ENCODE measurements around the gene ZDHHC3. TPM values are rescaled to one million over a fixed set of nuclear protein-coding genes. Genes with fewer than 3 reads are reported as not detected.

ZDHHC3 gene
- polyA plus RNA-seq, 12 donors = 38.6 to 62.5 (median 50.4) TPM; not detected in 1

DNA sequence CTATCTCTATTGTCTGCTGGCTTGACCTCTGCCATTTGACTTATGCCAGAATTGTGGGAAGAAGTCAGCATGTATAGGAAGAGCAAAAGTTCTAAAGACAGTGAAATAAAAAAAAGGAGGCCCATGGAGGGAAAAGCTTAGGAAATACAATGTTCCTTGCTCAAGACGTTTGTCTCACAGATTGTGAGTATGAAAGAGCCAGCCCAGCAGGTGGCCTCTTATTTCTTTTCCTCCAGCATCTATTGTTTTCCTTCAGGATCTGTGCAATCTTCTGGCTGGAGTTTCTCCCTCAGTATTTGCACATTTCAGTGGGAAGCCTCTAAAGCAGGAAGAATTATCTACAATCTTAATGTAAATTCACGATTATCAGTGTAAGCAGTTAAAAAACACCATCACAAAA, 43.7 kb downstream of the ZDHHC3 start:
- DNase-seq = no peak

DNA sequence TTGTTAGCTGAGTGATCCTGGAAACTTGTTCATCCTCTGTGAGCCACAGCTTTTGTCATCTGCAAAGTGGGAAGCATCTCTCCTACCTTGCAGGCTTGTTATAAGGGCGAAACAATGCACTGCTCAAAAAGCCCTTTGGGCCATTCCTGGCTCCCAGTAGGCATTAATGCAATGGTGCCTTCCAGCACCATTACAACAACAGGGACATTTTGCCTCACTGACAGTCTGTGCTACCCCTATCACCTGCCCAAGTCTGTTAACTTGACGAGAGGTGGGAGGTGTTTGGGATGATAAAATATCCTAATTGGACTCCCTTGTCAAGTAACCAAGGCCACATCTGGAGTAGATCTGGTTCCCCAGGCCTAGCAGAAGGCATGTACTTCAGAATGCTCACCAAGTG, 44.2 kb downstream of the ZDHHC3 start:
- no peak for DNase-seq

- DNase-seq = no peak
These were observed 45.1 kb downstream of the ZDHHC3 start for GRCh38 chr3:44930911-44931310.

DNA sequence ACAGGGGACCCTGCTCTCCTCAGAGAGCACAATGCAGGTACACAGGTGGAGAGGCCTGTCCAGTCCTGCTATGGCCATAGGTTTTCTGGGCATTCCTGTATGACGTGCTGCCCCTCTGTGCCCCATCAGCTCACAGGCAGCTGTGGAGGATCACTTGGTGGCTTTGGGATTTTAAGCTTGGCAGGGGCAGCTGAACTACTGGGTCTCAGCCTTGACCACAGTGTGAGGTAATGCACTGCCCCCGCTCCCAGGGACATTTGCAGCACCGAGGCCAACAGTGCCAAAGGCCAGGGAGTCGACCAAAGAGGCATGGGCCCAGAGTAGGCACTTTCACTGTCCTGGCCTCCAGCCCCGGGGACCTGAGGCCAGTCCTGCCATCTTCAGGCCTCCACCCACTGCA, 46.2 kb downstream of the ZDHHC3 start:
- no peak for DNase-seq

DNA sequence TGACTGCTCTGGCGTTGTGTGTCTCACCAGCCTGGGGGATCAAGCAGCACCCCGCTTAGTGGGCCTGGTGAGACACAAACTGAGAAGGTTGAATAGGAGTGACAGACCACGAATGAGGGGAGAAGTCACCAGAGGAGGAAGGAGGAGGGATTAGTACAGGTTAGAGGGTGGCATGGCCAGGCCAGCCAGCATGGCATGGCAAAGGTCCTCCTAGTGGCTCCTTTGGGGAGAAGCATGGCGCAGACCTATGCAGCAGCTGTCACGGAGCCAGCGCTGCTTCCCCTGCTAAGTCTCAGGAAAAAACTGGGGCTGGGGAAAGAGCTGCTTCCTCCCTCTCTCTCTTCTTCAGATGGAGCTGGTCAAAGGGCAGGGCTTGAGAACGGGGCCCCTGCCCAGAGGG, 48.6 kb downstream of the ZDHHC3 start:
- DNase-seq = no peak

GRCh38 chr3:44926921-44927320, 49.1 kb downstream of the ZDHHC3 start:
- no peak for DNase-seq

GRCh38 chr3:44926172-44926571, 49.8 kb downstream of the ZDHHC3 start:
- DNase-seq = no peak

DNA sequence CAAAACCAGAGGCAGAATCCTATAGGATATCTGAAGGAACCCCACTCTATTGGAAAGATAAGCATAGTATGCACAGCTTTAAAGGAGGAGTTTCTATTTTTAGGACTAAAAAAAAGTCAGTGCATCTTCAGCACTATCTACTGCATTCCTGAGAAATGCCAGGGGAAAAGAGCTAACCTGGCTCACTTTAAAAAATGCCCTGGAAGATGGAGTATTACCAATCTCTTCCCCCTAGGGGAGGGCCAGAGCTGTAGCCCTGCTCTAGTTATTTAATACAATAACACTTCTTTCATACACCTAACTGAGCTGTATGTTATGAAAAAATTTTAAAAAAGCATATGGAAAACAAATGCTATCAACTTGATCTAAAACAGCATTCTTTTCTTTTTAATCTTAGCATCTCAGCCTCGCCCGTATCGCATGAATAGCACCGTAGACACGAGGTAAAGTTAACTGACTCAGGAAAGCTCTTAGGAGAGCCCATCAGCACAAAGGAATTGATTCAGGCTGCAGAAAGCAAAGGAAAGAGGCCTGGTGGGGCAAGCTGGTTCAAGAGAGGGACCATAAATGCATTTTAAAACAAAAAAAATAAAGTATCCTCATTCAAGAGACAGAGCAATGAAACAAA, 51.4 kb downstream of the ZDHHC3 start:
- no peak for DNase-seq

DNA sequence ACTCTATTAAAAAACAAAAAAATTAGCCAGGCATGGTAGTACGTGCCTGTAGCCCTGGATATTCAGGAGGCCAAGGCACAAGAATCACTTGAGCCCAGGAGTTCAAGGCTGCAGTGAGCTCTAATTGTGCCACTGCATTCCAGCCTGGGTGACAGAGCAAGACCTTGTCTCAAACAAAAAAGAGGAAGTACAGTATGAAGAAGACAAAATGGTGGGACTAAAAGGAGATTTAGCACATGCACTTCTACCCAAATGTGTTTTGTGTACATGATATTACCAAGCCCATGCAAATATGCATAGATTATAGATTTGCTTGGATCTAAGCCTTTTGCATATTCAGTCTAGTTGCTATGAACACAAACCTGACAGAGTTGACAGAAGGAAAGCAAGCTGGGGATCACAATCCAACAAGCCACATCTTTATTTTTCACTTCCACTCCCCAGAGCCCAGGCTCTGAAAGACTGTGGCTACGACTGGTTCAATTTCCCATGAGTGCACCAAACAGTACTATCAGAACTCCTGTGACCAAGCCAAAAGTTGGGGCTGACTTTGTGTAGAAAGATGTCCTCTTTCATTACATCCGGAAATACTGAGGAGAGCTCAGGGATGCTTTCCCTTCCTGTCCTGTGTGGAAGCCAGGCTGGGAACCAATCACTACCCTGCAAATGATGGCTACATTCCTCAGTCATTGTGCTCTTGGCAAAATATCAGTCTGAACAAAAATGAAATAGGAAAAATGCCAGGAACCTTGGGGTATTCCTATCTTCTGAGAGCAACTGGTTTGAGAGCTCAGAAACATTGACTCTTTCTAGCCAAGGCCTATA, 52.1 kb downstream of the ZDHHC3 start:
- DNase-seq = no peak

- no peak for DNase-seq
These were observed 55.9 kb downstream of the ZDHHC3 start for GRCh38 chr3:44920081-44920480.

DNA sequence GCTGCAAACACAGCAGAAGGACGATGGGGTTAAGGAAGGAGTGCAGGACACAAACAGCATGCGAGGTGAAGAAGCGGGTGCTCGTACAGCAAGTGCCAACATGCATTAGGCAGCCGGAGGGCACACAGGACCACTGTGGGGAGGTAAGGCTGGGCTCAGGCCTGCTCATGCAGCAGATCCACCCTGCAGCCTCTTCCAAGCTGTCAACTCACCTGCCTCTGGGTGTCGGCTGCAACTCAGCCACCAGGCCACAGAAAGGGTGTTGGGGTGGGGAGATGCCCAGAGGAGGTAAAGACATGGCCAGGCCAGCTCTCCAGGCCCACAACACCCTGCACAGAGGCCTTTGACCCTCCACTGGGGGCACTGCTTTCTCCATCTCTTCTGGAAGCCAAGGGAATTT, 57.4 kb downstream of the ZDHHC3 start:
- DNase-seq = no peak

DNA sequence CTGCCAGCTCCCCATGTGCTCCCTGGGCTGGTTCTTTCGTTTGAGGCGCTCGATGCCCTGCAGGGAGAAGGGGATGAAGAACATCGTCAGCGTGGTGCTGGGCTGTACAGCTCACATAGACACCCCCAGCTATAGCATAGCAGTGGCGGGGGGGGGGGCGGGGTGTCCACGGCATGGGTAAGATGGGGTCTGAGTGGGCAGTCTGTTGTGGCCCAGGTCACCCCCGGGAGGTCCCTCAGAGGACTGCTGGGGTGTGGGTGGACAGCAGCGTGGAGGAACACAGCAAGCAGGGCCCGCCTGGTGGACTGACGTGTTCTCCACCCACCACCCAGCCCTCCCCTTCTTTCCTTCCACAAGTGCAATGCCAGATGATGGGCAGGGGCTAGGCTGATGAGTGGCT, 57.9 kb downstream of the ZDHHC3 start:
- no peak for DNase-seq

GRCh38 chr3:44915702-44916438, 60.1 kb downstream of the ZDHHC3 start:
- DNase-seq = no peak

- DNase-seq = no peak
These were observed 61.0 kb downstream of the ZDHHC3 start for GRCh38 chr3:44914936-44915335.

- DNase-seq = peak; percentile 34
These were observed 62.0 kb downstream of the ZDHHC3 start for GRCh38 chr3:44913868-44914468.

DNA sequence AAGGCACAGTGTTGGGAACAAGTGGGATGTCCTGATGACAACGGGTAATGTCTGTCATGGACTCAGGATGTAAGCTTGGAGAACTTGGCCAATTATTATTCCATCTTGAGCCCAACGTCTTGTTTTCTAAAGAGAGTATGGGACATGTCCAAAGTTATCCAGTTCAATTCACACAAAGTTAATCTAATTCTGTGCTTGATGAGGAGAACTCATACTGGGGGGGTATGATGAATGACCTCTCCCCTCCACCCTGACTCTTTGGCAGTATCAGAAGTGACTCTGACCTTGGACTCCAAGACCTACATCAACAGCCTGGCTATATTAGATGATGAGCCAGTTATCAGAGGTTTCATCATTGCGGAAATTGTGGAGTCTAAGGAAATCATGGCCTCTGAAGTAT, 65.3 kb downstream of the ZDHHC3 start:
- no peak for DNase-seq

- no peak for DNase-seq
These were observed 66.9 kb downstream of the ZDHHC3 start for GRCh38 chr3:44909063-44909462.

- DNase-seq = no peak
These were observed 68.4 kb downstream of the ZDHHC3 start for GRCh38 chr3:44907612-44908011.

- no peak for DNase-seq
These were observed 69.0 kb downstream of the ZDHHC3 start for GRCh38 chr3:44906997-44907396.

DNA sequence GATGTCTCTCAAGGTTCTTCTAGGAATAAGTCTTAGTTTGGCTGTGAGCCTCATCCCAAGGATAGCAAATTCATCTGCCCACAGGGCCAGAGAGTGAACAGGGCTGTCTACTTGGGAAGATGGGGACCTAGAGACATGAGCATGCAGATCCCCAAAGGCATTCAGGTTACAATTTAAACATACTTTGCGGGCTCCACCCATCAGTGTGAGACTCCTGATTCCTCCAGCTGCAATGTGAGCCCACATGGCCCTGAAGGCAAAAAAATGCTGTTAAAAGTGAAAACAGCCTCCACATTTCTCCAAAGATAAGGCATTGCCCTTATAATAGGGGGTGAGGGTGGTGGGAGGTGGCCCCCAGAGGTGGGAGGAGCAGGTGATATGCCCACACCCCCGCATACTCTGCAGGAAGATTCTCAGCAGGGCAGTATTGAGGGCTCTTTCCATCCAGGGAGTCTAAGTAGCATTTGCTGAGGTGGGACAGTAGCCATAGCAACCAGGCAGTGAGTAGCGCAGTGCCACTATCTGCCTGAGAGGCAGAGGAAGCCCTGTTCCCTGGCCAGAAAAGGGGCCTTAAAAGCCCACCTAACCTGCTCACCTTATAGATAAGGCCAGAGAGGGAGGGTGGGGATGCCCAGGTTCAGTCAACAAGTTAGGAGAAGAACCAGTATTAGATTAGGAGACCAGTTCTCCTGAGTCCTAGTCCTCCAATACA, 70.4 kb downstream of the ZDHHC3 start:
- no peak for DNase-seq

- DNase-seq = no peak
These were observed 72.2 kb downstream of the ZDHHC3 start for GRCh38 chr3:44903751-44904150.

GRCh38 chr3:44903314-44903713, 72.7 kb downstream of the ZDHHC3 start:
- DNase-seq = no peak
